ENCODE results near the gene GAS1.

GRCh38 chr9:86953181-86953580 is 5.9 kb upstream of the GAS1 start:
- TF ChIP-seq CTCF (IDR thresholded peaks at IDR 0.05), result no peak
- no peak for TF ChIP-seq POLR2A (IDR thresholded peaks at IDR 0.05)
- TF ChIP-seq EP300 (IDR thresholded peaks at IDR 0.05), result no peak

All from sigmoid colon (tissue), 4 donors.